Astrocyte of the cerebellum (primary cell): Measurements from ENCODE around the gene DHPS.

Experiments
- DNase-seq: peaks from one replicate; pipeline ENCODE4 v3.0.0-alpha.2; 2011; ENCODE audit warnings: low read depth
- H3K4me3 ChIP-seq: 2 replicates; pipeline ENCODE4 v1.5.1; 2011; ENCODE audit warnings: mild to moderate bottlenecking, low read depth, low read length, moderate library complexity
- in situ Hi-C: cut with HindIII; loops from 2 replicates; pipeline ENCODE4 v1.10.0; 2017; ENCODE audit warnings: low sequenced_read_pairs
- TF ChIP-seq, protein P1 (sequence below): IDR thresholded peaks from 2 replicates; pipeline ENCODE4 v1.5.1; 2012; ENCODE audit warnings: low read length, low read depth, moderate library complexity, mild to moderate bottlenecking; ENCODE audit errors: missing control alignments

The DHPS gene

DNA sequence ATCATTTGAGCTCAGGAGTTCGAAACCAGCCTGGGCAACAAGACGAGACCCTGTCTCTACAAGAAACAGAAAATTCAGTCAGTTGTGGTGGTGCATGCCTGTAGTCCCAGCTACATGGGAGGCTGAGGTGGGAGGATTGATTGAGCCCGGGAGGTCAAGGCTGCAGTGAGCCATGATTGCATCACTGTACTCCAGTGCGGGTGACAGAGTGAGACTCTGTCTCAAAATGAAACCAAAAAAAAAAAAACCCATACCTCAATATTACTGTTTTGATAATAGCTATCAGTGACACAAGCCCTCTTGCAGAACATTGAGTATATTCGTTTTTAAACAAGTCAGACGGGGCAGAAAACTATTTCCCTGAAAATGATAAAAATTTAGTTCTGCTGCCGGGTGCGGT is 54.7 kb downstream of the DHPS start:
- DNase-seq = no peak
- TF ChIP-seq, protein P1, sequence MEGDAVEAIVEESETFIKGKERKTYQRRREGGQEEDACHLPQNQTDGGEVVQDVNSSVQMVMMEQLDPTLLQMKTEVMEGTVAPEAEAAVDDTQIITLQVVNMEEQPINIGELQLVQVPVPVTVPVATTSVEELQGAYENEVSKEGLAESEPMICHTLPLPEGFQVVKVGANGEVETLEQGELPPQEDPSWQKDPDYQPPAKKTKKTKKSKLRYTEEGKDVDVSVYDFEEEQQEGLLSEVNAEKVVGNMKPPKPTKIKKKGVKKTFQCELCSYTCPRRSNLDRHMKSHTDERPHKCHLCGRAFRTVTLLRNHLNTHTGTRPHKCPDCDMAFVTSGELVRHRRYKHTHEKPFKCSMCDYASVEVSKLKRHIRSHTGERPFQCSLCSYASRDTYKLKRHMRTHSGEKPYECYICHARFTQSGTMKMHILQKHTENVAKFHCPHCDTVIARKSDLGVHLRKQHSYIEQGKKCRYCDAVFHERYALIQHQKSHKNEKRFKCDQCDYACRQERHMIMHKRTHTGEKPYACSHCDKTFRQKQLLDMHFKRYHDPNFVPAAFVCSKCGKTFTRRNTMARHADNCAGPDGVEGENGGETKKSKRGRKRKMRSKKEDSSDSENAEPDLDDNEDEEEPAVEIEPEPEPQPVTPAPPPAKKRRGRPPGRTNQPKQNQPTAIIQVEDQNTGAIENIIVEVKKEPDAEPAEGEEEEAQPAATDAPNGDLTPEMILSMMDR = no peak
- no peak overlapping the region for H3K4me3 ChIP-seq
- in situ Hi-C loops = no loop called here
